CD4-positive, alpha-beta memory T cell (primary cell): ENCODE measurements around the gene LPIN3. TPM values are rescaled to one million over a fixed set of nuclear protein-coding genes. Genes with fewer than 3 reads are reported as not detected.

Experiments
- CTCF ChIA-PET: fragments of 350-600 bp; sonication (Branson Sonifier 250); formaldehyde crosslinking; loops from one replicate; lab custom pipeline; 2021; ENCODE audit warnings: inconsistent platforms; ENCODE audit not compliant: partially characterized antibody; lab: Charles Lee
- POLR2A ChIA-PET: fragments of 350-600 bp; sonication (Branson Sonifier 250); formaldehyde crosslinking; loops from one replicate; lab custom pipeline; 2021; ENCODE audit not compliant: partially characterized antibody; lab: Charles Lee
- DNase-seq, 5 donors: peaks; one replicate each; pipeline versions ENCODE4 v3.0.0 to v3.0.0-alpha.2; 2020 to 2022; ENCODE audit warnings: mixed read lengths in 1 of 5
- H3K27ac ChIP-seq: one replicate; pipeline ENCODE4 v1.7.0; 2013; ENCODE audit warnings: low read depth, low read length
- H3K27me3 ChIP-seq: 2 replicates; pipeline ENCODE4 v1.7.0; 2013; ENCODE audit warnings: mild to moderate bottlenecking, low read length, moderate library complexity; ENCODE audit not compliant: insufficient read depth
- H3K36me3 ChIP-seq: 2 replicates; pipeline ENCODE4 v1.7.0; 2013; ENCODE audit warnings: mild to moderate bottlenecking, low read length, moderate library complexity; ENCODE audit not compliant: insufficient read depth
- H3K4me1 ChIP-seq: 2 replicates; pipeline ENCODE4 v1.7.0; 2013; ENCODE audit warnings: mild to moderate bottlenecking, low read length, moderate library complexity; ENCODE audit not compliant: insufficient read depth
- H3K4me3 ChIP-seq, 2 donors: one replicate each; pipeline ENCODE4 v1.7.0; 2013; ENCODE audit warnings: low read length in 2 of 2, mild to moderate bottlenecking in 1 of 2
- H3K9me3 ChIP-seq, 2 donors: one replicate each; pipeline ENCODE4 v1.7.0; 2013; ENCODE audit warnings: low read length in 2 of 2, control low read depth in 1 of 2; ENCODE audit not compliant: control insufficient read depth in 1 of 2
- H3K27ac Mint-ChIP-seq, 7 donors: one replicate each; pipeline ENCODE4 v1.8.0; 2020 to 2021; ENCODE audit warnings: mixed read lengths in 7 of 7, mild to moderate bottlenecking in 6 of 7, inconsistent platforms in 3 of 7, moderate library complexity in 3 of 7
- H3K27me3 Mint-ChIP-seq, 2 donors: one replicate each; pipeline ENCODE4 v1.8.0; 2020 to 2021; ENCODE audit warnings: mixed read lengths in 2 of 2
- H3K36me3 Mint-ChIP-seq, 2 donors: one replicate each; pipeline ENCODE4 v1.8.0; 2020 to 2021; ENCODE audit warnings: mixed read lengths in 2 of 2, inconsistent platforms in 1 of 2, mild to moderate bottlenecking in 1 of 2
- H3K4me1 Mint-ChIP-seq, 4 donors: one replicate each; pipeline ENCODE4 v1.8.0; 2020 to 2021; ENCODE audit warnings: mixed read lengths in 4 of 4, mild to moderate bottlenecking in 1 of 4
- H3K4me3 Mint-ChIP-seq, 8 donors: one replicate each; pipeline ENCODE4 v1.8.0; 2020 to 2021; ENCODE audit warnings: mixed read lengths in 8 of 8, mild to moderate bottlenecking in 7 of 8, moderate library complexity in 6 of 8, inconsistent platforms in 3 of 8
- H3K9me3 Mint-ChIP-seq, 8 donors: one replicate each; pipeline ENCODE4 v1.8.0; 2020 to 2021; ENCODE audit warnings: mixed read lengths in 8 of 8, mild to moderate bottlenecking in 5 of 8, inconsistent platforms in 3 of 8, moderate library complexity in 1 of 8
- intact Hi-C: fragments of 100-400 bp; cut with micrococcal nuclease; formaldehyde crosslinking; loops from one replicate; pipeline ENCODE4 v1.15.1; 2023
- polyA plus RNA-seq, 2 donors: library from polyadenylated mRNA; unstranded; fragments of 300-500 nt; fragmentation: Illumina TruSeq; gene quantifications; one replicate each; pipeline ENCODE4 v1.2.3, GENCODE V29; 2021
- total RNA-seq, 2 experiments: library from RNA; stranded (reverse); gene quantifications; one replicate each; pipeline ENCODE4 v1.2.3, GENCODE V29; 2021

The LPIN3 gene
- total and polyA plus RNA-seq, 4 experiments from 2014 or later: 0.11 to 0.17 TPM; not detected in 2

DNA sequence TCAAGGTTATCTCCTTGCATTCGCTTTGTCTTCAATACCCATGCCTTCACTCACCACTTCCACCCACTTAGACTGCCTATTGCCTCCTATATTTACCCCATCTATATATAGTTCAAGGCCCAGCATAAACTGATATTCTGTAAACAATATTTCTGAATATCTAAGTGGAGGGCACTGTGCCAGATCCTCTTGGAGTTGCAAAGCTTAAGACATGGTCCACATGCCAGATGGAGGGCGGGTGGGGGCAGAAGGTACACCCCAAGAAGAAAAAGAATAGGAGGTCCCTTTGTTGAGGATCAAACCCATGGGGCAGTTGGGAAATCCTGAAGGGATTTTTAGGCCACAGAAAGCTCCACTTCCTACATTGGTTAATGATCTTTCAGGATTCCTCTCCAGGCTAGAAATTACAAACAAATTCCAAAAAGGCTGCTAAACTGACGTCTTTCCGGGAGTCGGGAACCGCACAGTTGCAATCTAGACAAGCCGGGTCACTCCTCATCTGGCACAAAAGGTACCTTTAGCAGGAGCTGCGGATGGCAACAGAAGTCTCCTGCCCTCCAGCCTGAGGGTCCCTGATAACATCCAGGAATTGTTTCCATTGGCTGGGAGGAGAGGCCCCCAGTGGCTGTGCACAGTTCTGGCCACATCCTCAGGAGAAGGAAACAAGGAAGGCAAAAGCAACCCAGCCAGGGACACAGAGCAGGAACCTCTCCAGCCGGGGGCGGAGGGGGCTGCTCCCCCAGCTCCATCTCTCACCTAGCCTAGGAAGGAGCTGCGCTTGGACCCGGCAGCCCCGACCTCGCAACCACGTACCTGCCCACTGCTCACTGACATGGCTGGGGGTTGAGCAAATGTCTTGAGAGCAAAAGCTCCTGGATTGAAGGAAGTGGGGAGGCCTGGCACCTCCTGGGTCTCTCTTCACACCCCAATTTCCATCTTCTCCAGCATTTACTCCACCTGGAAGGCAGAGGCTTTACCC is 5.9 kb upstream of the LPIN3 start:
- Mint-ChIP-seq H3K27me3 (peaks cover 3 to 4% of the 10 kb centered on the region in 2 donors), H3K4me3 (no peak overlapping the region), H3K9me3 (no peaks in the 10 kb centered on the region), H3K27ac (no peak overlapping the region), H3K36me3 (no peaks in the 10 kb centered on the region), H3K4me1 (peaks cover 2 to 8% (median 5%) of the 10 kb centered on the region in 4 donors)
- Histone ChIP-seq H3K36me3 (no peaks in the 10 kb centered on the region), H3K9me3 (no peaks in the 10 kb centered on the region), H3K4me3 (no peak overlapping the region), H3K27ac (no peak overlapping the region), H3K27me3 (no peaks in the 10 kb centered on the region), H3K4me1 (peaks cover 4% of the 10 kb centered on the region)
- ChIA-PET CTCF (interaction anchor here (0.8 to 1.2 kb wide), 2 partner anchors 22 to 162 kb away, joined by 3 read pairs; no protein-coding TSS in a partner anchor), POLR2A (interaction anchor here (1.2 kb wide), 1 partner anchor 178 kb away, joined by 5 read pairs; no protein-coding TSS in a partner anchor)
- intact Hi-C loops: no loop called here
- DNase-seq: no peak

GRCh38 chr20:41335591-41335990 is 5.0 kb upstream of the LPIN3 start:
- ChIA-PET POLR2A (interaction anchor here (1.2 kb wide), 1 partner anchor 178 kb away, joined by 5 read pairs; no protein-coding TSS in a partner anchor), CTCF (interaction anchor here (8.7 kb wide), 1 partner anchor 201 kb away, joined by 102 read pairs; no protein-coding TSS in a partner anchor)
- intact Hi-C loops: no loop called here

DNA sequence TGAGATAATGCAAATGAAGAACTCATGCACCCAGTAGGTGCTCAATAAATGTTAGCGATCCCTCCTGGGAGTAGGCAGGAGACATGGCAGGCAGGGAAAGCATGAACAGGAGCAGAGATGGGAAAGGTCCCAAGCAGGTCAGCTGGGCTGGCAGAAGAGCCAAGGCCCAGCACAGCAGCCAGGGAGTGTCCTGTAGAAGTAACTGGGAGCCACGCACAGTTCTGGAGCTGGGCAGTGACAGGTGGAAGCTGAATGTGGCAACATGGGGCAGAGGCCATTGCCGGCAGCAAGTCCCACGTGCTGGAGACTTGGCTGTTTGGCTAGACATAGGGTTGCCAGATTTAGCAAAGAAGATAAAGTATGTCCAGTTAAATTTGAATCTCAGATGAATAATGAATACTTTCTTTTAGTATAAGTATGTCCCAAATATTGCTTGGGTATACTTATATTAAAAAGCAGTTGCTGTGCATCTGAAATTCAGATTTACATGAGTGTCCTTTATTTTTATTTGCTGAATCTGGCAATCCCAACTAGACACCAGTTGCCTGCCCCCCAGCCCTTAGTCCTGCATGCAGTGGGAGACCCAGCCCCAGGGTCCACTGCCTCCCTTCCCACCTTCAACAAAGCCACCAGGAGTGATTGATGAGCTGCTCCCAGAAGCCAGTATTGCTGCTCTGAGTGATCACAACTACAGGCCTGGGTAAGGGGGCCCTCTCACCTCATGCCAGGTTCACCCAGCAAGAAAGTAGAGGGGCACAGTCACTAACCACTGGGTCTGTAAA is 3.7 kb upstream of the LPIN3 start:
- Histone ChIP-seq H3K4me1 (peaks cover 10% of the 10 kb centered on the region), H3K9me3 (no peaks in the 10 kb centered on the region), H3K27me3 (no peaks in the 10 kb centered on the region), H3K4me3 (no peak overlapping the region), H3K36me3 (no peaks in the 10 kb centered on the region), H3K27ac (no peak overlapping the region)
- no peak overlapping the region for H3K4me3 Mint-ChIP-seq
- no peaks in the 10 kb centered on the region for H3K36me3 Mint-ChIP-seq
- H3K27ac Mint-ChIP-seq: no peak overlapping the region
- peaks cover 5 to 13% (median 8%) of the 10 kb centered on the region in 4 donors for H3K4me1 Mint-ChIP-seq
- ChIA-PET CTCF (interaction anchor here (1.0 to 8.7 kb wide), 9 partner anchors 10 to 369 kb away, joined by 3 to 102 read pairs (median 11); no protein-coding TSS in a partner anchor), POLR2A (no interaction called here)
- H3K27me3 Mint-ChIP-seq: peaks cover 4 to 7% of the 10 kb centered on the region in 2 donors
- DNase-seq: no peak
- intact Hi-C loops: no loop called here
- H3K9me3 Mint-ChIP-seq: no peaks in the 10 kb centered on the region

More at GRCh38 chr20:41335591-41335990, 5.0 kb upstream of the LPIN3 start:
- Histone ChIP-seq H3K27me3 (no peaks in the 10 kb centered on the region), H3K9me3 (no peaks in the 10 kb centered on the region), H3K27ac (no peak overlapping the region), H3K4me1 (peaks cover 9% of the 10 kb centered on the region), H3K36me3 (no peaks in the 10 kb centered on the region), H3K4me3 (no peak overlapping the region)
- Mint-ChIP-seq H3K4me1 (peaks cover 5 to 12% (median 7%) of the 10 kb centered on the region in 4 donors), H3K4me3 (no peak overlapping the region), H3K36me3 (no peaks in the 10 kb centered on the region), H3K9me3 (no peaks in the 10 kb centered on the region), H3K27me3 (peaks cover 4 to 7% of the 10 kb centered on the region in 2 donors), H3K27ac (no peak overlapping the region)
- no peak for DNase-seq

- Mint-ChIP-seq H3K27me3 (peaks cover 1 to 7% of the 10 kb centered on the region in 2 donors), H3K4me3 (peak overlapping the region; percentile 60 to 85 (median 78)), H3K36me3 (no peaks in the 10 kb centered on the region), H3K9me3 (no peaks in the 10 kb centered on the region), H3K27ac (peak overlapping the region in 4 of 7 donors; percentile 18 to 46 (median 34)), H3K4me1 (peaks cover 5 to 13% (median 8%) of the 10 kb centered on the region in 4 donors)
- Histone ChIP-seq H3K4me1 (peaks cover 10% of the 10 kb centered on the region), H3K27me3 (no peaks in the 10 kb centered on the region), H3K4me3 (peak overlapping the region in 1 of 2 donors; percentile 24), H3K27ac (no peak overlapping the region), H3K9me3 (no peaks in the 10 kb centered on the region), H3K36me3 (no peaks in the 10 kb centered on the region)
- CTCF ChIA-PET: interaction anchor here (0.7 to 8.7 kb wide), 24 partner anchors 8 to 377 kb away, joined by 3 to 102 read pairs (median 6); no protein-coding TSS in a partner anchor
- peak; percentile 76 to 86 (median 81) for DNase-seq
- POLR2A ChIA-PET: interaction anchor here (0.9 kb wide), 1 partner anchor 205 kb away, joined by 4 read pairs; no protein-coding TSS in a partner anchor
- intact Hi-C loops: loop anchor here (1.0 to 2.0 kb wide), 7 partner anchors 23 to 372 kb away; partner anchors contain the start of gene ZHX3
These were observed 679 bp upstream of the LPIN3 start for GRCh38 chr20:41339957-41340326.

DNA sequence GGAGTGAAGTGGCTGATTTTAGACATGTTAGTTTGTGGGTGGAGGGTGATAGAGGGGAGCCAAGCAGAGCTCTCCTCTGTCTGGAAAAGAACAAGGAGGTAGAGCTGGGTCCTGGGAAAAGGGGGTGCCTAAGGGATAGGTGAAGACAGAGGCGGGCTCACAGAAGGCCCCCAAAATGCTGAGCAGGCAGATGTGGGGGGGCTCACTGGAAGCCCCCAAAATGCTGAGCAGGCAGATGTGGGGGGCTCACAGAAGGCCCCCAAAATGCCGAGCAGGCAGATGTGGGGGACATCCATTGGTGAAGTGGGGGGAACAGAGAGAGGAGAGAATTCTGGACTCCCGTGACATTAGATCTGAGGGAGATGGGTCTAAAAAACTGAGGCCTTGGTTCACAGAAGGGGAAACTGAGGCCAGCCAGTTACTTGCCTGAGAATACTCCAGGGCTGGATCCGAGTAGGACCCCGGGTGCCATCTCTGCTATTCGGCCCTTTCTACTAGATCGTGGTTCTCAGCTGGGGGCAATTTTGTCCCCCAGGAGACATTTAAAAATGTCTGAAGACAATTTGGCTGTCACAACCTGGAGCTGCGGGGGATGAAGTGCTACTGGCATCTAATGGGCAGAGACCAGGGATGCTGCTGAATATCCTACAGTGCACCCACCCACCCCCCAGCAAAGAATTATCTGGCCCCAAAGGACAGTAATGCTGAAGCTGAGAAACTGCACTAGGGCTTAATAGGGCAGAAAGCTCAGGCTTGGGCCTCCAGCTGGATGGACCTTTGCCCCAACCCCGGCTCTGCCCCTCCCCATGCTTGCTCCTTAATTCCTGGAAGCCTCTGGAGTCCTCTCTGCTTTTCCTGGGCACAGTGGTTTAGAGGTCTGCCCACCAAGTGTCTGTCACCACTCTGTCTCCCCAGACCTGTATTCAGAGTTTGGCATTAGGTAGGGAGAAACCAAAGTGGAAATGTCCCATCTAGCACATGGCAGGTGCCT is 2.1 kb downstream of the LPIN3 start:
- H3K36me3 Mint-ChIP-seq: no peaks in the 10 kb centered on the region
- peaks cover 1 to 7% of the 10 kb centered on the region in 2 donors for H3K27me3 Mint-ChIP-seq
- no peak for DNase-seq
- intact Hi-C loops: no loop called here
- Histone ChIP-seq H3K27me3 (no peaks in the 10 kb centered on the region), H3K9me3 (no peaks in the 10 kb centered on the region), H3K4me3 (no peak overlapping the region), H3K27ac (no peak overlapping the region), H3K36me3 (no peaks in the 10 kb centered on the region), H3K4me1 (peaks cover 10% of the 10 kb centered on the region)
- H3K27ac Mint-ChIP-seq: peak overlapping the region in 1 of 7 donors; percentile 8
- H3K4me1 Mint-ChIP-seq: peaks cover 5 to 13% (median 8%) of the 10 kb centered on the region in 4 donors
- H3K9me3 Mint-ChIP-seq: peaks cover 0 to 2% (median 0%) of the 10 kb centered on the region in 8 donors
- ChIA-PET POLR2A (no interaction called here), CTCF (interaction anchor here (1.5 to 8.7 kb wide), 3 partner anchors 120 to 374 kb away, joined by 3 to 102 read pairs (median 10); no protein-coding TSS in a partner anchor)
- no peak overlapping the region for H3K4me3 Mint-ChIP-seq

DNA sequence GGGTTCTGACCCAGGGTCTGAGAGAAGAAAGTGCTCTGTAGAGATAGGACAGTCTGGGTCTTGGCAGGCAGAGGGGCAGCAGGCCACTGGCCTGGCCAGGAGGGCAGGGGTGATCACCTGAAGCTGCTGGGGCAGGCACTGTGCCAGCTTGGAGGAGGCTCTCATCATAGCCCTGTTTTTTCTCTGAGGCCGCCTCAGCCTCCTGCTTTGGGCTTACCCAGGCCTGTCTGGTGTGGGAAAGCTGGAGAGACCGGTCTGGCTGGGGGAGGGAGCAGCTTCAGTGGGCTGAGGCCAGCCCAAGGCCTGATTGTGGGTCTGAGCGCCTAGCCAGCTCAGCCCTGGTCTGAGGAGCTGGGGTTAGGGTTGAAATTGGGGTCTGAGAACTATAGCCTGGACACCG is 3.9 kb downstream of the LPIN3 start:
- ChIA-PET POLR2A (no interaction called here), CTCF (interaction anchor here (0.9 to 8.7 kb wide), 5 partner anchors 22 to 376 kb away, joined by 3 to 102 read pairs (median 5); no protein-coding TSS in a partner anchor)
- intact Hi-C loops: no loop called here
- no peaks in the 10 kb centered on the region for H3K36me3 ChIP-seq
- peaks cover 0 to 3% (median 0%) of the 10 kb centered on the region in 8 donors for H3K9me3 Mint-ChIP-seq
- H3K36me3 Mint-ChIP-seq: no peaks in the 10 kb centered on the region
- H3K27ac Mint-ChIP-seq: no peak overlapping the region
- H3K4me1 ChIP-seq: peaks cover 10% of the 10 kb centered on the region
- no peak overlapping the region for H3K4me3 Mint-ChIP-seq
- peaks cover 1 to 6% of the 10 kb centered on the region in 2 donors for H3K27me3 Mint-ChIP-seq
- H3K4me1 Mint-ChIP-seq: peaks cover 5 to 11% (median 8%) of the 10 kb centered on the region in 4 donors
- H3K27ac ChIP-seq: no peak overlapping the region
- no peak for DNase-seq
- H3K4me3 ChIP-seq: no peak overlapping the region
- no peaks in the 10 kb centered on the region for H3K9me3 ChIP-seq
- no peaks in the 10 kb centered on the region for H3K27me3 ChIP-seq
